ENCODE measurements around the gene GIT2.
"Not testable (repeated sequence)": the region's sequence is repeated elsewhere in the genome, so short reads cannot be mapped to it uniquely, and the experiment has no call there.

Gene GIT2

GRCh38 chr12:109926016-109926415, 70.2 kb downstream of the GIT2 start:
- in situ Hi-C loops (cut with HindIII; ENCODE audit: low sequenced_read_pairs) = no loop called here

- in situ Hi-C loops (cut with HindIII; ENCODE audit: low sequenced_read_pairs) = no loop called here
Measured at GRCh38 chr12:109925185-109925840, 70.9 kb downstream of the GIT2 start.

GRCh38 chr12:109923481-109924245, 72.5 kb downstream of the GIT2 start:
- in situ Hi-C loops (cut with HindIII; ENCODE audit: low sequenced_read_pairs) = no loop called here

GRCh38 chr12:109923038-109923437, 73.1 kb downstream of the GIT2 start:
- in situ Hi-C loops (cut with HindIII; ENCODE audit: low sequenced_read_pairs) = no loop called here

GRCh38 chr12:109921982-109922381, 74.2 kb downstream of the GIT2 start:
- in situ Hi-C loops (cut with HindIII; ENCODE audit: low sequenced_read_pairs) = no loop called here

- in situ Hi-C loops (cut with HindIII; ENCODE audit: low sequenced_read_pairs) = no loop called here
Measured at GRCh38 chr12:109920261-109920780, 75.8 kb downstream of the GIT2 start.

- in situ Hi-C loops (cut with HindIII; ENCODE audit: low sequenced_read_pairs) = no loop called here
Measured at GRCh38 chr12:109919456-109919855, 76.7 kb downstream of the GIT2 start.

- in situ Hi-C loops (cut with HindIII; ENCODE audit: low sequenced_read_pairs) = no loop called here
Measured at GRCh38 chr12:109916045-109916444, 80.1 kb downstream of the GIT2 start.

- in situ Hi-C loops (cut with HindIII; ENCODE audit: low sequenced_read_pairs) = no loop called here
Measured at GRCh38 chr12:109915171-109916040, 80.8 kb downstream of the GIT2 start.

GRCh38 chr12:109914461-109914860, 81.7 kb downstream of the GIT2 start:
- in situ Hi-C loops (cut with HindIII; ENCODE audit: low sequenced_read_pairs) = no loop called here

GRCh38 chr12:109912855-109913321, 83.3 kb downstream of the GIT2 start:
- in situ Hi-C loops (cut with HindIII; ENCODE audit: low sequenced_read_pairs) = no loop called here

GRCh38 chr12:109910969-109911348, 85.2 kb downstream of the GIT2 start:
- in situ Hi-C loops (cut with HindIII; ENCODE audit: low sequenced_read_pairs) = no loop called here

- in situ Hi-C loops (cut with HindIII; ENCODE audit: low sequenced_read_pairs) = no loop called here
Measured at GRCh38 chr12:109910254-109910968, 85.8 kb downstream of the GIT2 start.

GRCh38 chr12:109905301-109905700, 90.9 kb downstream of the GIT2 start:
- in situ Hi-C loops (cut with HindIII; ENCODE audit: low sequenced_read_pairs) = loop anchor here (5.0 kb wide), 1 partner anchor 48 kb away; no protein-coding TSS in a partner anchor

- in situ Hi-C loops (cut with HindIII; ENCODE audit: low sequenced_read_pairs) = no loop called here
Measured at GRCh38 chr12:109902891-109903418, 93.2 kb downstream of the GIT2 start.

- in situ Hi-C loops (cut with HindIII; ENCODE audit: low sequenced_read_pairs) = no loop called here
Measured at GRCh38 chr12:109900752-109901580, 95.2 kb downstream of the GIT2 start.

GRCh38 chr12:109899783-109900751, 96.1 kb downstream of the GIT2 start, which contains the start of gene TCHP:
Gene TCHP, plus strand, starts transcription at chr12:109900274. Its CDS starts 2,753 bp downstream, at chr12:109903027.
- in situ Hi-C loops (cut with HindIII; ENCODE audit: low sequenced_read_pairs) = no loop called here

GRCh38 chr12:109899345-109899744, 96.8 kb downstream of the GIT2 start:
- in situ Hi-C loops (cut with HindIII; ENCODE audit: low sequenced_read_pairs) = not testable (repeated sequence)
